KG1 (cell line): ENCODE measurements around the gene GLIS1.

Experiments
- DNase-seq: peaks from one replicate; lab custom pipeline; 2025; lab: John Stamatoyannopoulos, UW

Gene GLIS1

GRCh38 chr1:53678938-53679825 lies 59.8 kb downstream of the GLIS1 start:
- DNase-seq = no peak

DNA sequence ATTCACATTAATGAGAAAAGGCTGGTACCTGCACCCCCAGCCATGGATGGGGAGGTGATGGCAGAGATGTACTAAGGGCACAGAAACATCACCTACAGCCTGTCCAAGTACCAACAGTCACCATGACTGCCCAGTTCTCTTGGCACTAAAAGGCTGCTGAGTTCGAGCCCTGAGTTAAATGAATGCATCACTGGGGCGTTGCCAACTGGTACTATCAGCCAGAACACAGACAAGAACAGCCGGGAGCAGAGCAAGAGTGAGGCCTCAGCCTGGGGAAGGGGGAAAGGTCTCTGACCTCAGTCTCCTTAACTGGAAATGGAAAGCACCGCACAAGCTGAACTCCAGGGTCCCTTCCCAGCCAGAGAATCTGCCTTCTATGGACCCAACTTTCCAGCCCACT lies 60.5 kb downstream of the GLIS1 start:
- DNase-seq = no peak

- DNase-seq = no peak
Observed at GRCh38 chr1:53678046-53678445, 60.9 kb downstream of the GLIS1 start.

DNA sequence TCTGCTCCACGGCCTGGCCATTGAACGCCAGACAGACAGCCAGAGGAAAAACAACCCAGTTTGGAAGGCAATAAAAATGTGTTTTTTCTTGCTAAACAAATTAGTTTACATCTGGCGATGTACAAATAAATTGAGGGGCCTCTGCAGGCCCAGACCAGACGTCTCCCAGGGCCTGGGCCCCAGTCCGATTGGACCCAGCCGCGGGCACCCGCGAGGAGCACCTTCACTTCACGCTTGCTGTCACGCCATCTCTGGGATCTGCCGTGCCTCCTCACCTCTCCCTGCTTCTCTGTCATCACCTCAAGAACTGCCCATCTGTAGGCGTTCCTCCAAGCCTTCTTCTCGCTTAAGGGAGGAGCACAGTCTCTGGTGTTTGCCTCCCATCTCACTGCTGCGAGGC lies 61.5 kb downstream of the GLIS1 start:
- no peak for DNase-seq

- DNase-seq = no peak
Observed at GRCh38 chr1:53672785-53673184, 66.2 kb downstream of the GLIS1 start.

DNA sequence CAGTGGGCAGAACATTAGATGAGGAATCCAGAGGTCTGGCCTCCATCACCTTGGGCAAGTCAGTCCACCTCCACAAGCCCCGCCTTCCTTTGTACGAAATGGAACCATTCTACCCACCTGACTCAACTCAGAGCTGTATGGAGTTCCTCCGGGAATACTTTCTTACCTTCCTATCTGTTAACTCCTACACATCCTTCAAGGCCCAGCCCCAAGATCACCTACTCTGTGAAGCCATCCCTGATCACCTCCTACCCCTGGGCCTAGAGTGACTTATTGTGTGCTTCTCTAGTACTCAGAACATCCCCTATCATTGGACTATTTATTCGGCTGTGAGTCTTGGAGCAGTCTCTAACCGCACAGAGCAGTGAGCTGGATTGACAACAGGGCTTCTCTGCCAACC lies 66.7 kb downstream of the GLIS1 start:
- DNase-seq = no peak

DNA sequence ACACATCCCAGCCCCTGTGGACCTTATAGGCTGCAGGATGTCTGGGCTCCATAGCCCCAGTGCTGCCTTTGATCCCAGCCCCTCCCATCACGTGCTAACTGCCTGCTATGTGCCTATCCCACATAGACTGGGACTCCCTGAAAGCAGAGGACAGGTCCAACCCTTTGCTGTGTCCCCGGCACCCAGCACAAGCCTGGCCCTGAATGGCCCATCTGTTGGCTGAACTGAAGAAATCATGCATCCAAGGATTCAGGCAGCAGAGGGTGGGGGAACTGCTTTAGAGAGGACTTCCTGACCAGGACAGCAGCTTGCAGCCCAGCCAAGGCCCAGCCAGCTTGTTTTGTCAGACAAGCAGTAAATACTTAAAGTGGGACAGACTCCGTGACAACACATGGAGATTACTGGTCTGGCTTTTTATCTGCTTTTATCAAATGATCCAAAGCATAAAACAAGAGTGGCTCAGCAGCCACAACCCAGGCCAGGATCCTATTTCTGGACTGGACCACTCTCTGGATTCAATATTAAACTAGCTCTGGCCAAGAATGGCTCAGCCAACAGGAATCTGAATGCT lies 69.3 kb downstream of the GLIS1 start:
- DNase-seq = no peak

GRCh38 chr1:53666566-53666965 lies 72.4 kb downstream of the GLIS1 start:
- no peak for DNase-seq

GRCh38 chr1:53665996-53666395 lies 73.0 kb downstream of the GLIS1 start:
- no peak for DNase-seq

- no peak for DNase-seq
Observed at GRCh38 chr1:53663529-53664300, 75.2 kb downstream of the GLIS1 start.

- no peak for DNase-seq
Observed at GRCh38 chr1:53662951-53663350, 76.0 kb downstream of the GLIS1 start.

DNA sequence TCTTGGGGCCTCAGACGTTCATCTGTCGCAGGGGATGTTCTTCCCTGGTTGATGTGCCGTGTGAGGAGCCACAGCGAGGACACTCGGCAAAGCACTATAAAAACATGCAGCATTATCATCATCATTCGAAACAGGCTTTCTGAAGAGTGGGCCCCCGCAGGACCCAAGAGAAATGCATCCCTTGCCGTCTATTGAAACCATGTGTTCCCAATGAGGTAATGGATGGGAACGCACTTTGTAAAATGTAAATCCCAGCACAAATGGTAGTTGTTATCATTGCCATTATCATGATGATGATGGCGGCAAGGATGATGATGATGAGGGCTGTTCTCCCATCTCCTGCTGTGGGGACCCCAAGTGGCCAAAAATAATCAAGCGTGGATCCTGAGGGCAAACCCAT lies 76.8 kb downstream of the GLIS1 start:
- DNase-seq = no peak

- DNase-seq = no peak
Observed at GRCh38 chr1:53661496-53661895, 77.5 kb downstream of the GLIS1 start.

DNA sequence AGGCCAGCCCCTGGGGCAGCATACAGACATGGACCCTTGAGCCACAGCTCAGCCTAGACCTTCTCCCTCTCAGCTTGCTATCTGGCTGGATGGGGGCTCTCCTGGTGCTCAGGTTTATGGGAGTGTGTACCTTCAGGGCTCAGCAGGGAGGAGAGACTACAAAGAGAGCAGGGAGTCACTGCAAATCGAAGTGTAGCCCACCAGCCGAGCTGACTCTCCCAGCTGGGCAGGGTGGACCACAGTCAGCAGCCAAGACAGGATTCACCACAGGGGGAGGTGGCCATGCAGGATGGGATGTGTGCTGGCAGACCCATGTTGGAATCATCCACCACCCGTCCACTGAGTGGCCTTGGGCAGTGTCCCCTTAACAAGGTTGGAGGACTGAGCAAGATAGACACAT lies 78.3 kb downstream of the GLIS1 start:
- DNase-seq = no peak

DNA sequence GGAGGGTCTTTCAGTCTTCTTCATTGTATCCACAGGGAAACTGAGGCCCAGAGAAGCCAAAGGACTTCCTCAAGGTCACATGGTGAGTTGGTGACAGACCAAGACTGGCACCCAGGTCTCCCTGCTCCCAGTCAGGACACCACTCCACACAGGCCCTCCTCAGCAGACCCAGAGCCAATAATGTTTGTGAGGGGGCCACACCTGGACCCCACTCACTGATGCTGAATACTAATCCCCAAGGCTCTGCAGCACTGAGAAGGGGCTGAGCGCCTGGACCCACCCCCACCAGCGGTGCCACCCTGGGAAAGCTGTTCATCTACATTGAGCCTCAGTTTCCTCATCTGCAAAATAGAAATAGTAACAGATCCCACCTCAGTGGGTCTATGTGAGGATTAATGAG lies 79.5 kb downstream of the GLIS1 start:
- no peak for DNase-seq

GRCh38 chr1:53658489-53659230 lies 80.3 kb downstream of the GLIS1 start:
- no peak for DNase-seq

GRCh38 chr1:53657891-53658396 lies 81.0 kb downstream of the GLIS1 start:
- DNase-seq = no peak

DNA sequence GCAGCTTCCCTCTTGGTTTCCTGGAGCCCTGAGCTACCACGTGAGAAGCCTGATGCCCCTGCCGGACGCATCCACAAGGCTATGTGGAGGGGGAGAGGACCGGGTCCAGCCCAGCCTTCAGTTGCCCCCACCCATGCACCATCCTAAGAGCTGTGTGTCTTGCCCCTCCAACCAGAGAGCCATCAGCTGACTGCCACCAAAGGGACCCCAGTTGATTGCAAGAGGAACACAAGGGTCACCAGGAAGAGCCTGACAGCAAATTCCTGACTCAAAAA lies 81.5 kb downstream of the GLIS1 start:
- no peak for DNase-seq

DNA sequence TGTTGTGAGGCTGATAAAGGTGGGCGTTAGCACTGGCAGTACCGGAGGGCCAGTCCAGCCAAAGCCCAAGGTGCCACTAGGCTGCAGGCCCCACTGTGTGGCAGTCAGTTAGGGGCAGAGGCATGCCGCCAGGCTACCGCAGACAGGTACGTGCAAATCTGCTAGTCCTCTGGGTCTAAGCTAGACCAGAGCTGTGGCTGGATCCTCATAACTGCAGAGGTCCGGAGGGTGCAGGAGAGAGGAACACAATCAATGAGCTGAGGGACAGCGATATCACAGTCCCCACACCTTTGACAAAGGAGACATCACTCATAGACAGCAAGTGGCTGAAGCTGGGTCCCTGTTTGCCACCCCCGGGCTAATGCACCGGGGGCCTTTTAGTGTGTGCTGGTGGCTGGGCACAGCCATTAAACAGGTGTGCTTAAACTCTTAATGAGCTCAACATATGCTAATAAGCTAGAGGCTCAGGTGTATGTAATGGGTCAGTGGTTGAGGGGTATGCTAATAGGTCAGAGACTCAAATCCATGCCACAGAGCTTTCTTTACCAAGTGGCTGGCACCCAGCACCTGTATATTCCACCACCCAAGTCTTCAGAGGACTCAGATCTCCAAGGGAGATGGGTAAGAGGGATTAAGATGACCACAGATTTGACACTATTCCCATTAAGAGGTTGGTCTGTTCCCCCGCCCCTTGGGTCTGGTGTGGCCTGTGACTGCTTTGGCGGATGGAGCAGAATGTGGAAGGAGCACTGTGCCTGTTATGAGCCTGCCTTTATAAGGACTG lies 82.0 kb downstream of the GLIS1 start:
- no peak for DNase-seq

GRCh38 chr1:53655931-53656746 lies 82.8 kb downstream of the GLIS1 start:
- no peak for DNase-seq
